GM20431 (cell line): ENCODE data around the gene GABARAPL1.

Experiments used
- in situ Hi-C: fragments of 300-500 bp; cut with MseI, MboI; formaldehyde crosslinking; loops from one replicate; pipeline ENCODE4 v1.15.0; 2020; ENCODE audit warnings: low sequenced_read_pairs; ENCODE audit not compliant: unreplicated experiment

The GABARAPL1 gene

GRCh38 chr12:10226731-10227130 is 14.1 kb downstream of the GABARAPL1 start:
- in situ Hi-C loops, result no loop called here

GRCh38 chr12:10227648-10228047 is 15.0 kb downstream of the GABARAPL1 start:
- in situ Hi-C loops, result no loop called here

GRCh38 chr12:10234562-10234961 is 21.9 kb downstream of the GABARAPL1 start:
- in situ Hi-C loops, result loop anchor here (10.0 kb wide), 1 partner anchor 330 kb away; no protein-coding TSS in a partner anchor

- in situ Hi-C loops, result loop anchor here (10.0 kb wide), 1 partner anchor 329 kb away; no protein-coding TSS in a partner anchor
These were observed 23.3 kb downstream of the GABARAPL1 start for GRCh38 chr12:10235761-10236631.

- in situ Hi-C loops, result loop anchor here (10.0 kb wide), 1 partner anchor 328 kb away; no protein-coding TSS in a partner anchor
These were observed 24.0 kb downstream of the GABARAPL1 start for GRCh38 chr12:10236720-10237119.

- in situ Hi-C loops, result loop anchor here (10.0 kb wide), 1 partner anchor 326 kb away; no protein-coding TSS in a partner anchor
These were observed 25.8 kb downstream of the GABARAPL1 start for GRCh38 chr12:10238526-10238925.

- in situ Hi-C loops, result no loop called here
These were observed 28.6 kb downstream of the GABARAPL1 start for GRCh38 chr12:10241290-10241689.

GRCh38 chr12:10241727-10242126 is 29.1 kb downstream of the GABARAPL1 start:
- in situ Hi-C loops, result no loop called here

GRCh38 chr12:10242539-10242938 is 29.9 kb downstream of the GABARAPL1 start:
- in situ Hi-C loops, result no loop called here

- in situ Hi-C loops, result no loop called here
These were observed 31.3 kb downstream of the GABARAPL1 start for GRCh38 chr12:10243818-10244520.

GRCh38 chr12:10247436-10248058 is 34.9 kb downstream of the GABARAPL1 start:
- in situ Hi-C loops, result no loop called here

- in situ Hi-C loops, result no loop called here
These were observed 37.2 kb downstream of the GABARAPL1 start for GRCh38 chr12:10249690-10250455.

GRCh38 chr12:10251669-10252068 is 39.0 kb downstream of the GABARAPL1 start:
- in situ Hi-C loops, result no loop called here

GRCh38 chr12:10252201-10252600 is 39.5 kb downstream of the GABARAPL1 start:
- in situ Hi-C loops, result no loop called here

- in situ Hi-C loops, result no loop called here
These were observed 43.4 kb downstream of the GABARAPL1 start for GRCh38 chr12:10256064-10256463.

GRCh38 chr12:10260927-10261326 is 48.2 kb downstream of the GABARAPL1 start:
- in situ Hi-C loops, result no loop called here

- in situ Hi-C loops, result no loop called here
These were observed 55.4 kb downstream of the GABARAPL1 start for GRCh38 chr12:10268037-10268436.

GRCh38 chr12:10272467-10272866 is 59.8 kb downstream of the GABARAPL1 start:
- in situ Hi-C loops, result no loop called here
